Pancreas (tissue), 10 donors: ENCODE measurements around the gene KRABD2.
A peak's percentile ranks its signal among the peaks of the same experiment; 100 is the strongest.

Experiments used
- ATAC-seq, 4 donors: fragments of 200-7000 bp; cut with Tn5 transposase; one replicate each; pipeline versions ENCODE4 v1.8.0 to v1.9.1; 2020; ENCODE audit warnings: mild to moderate bottlenecking in 4 of 4, moderate library complexity in 4 of 4
- DNase-seq, 6 donors: peaks; one replicate each; pipeline ENCODE4 v3.0.0-alpha.2; 2020
- FAIRE-seq: peaks from 2 replicates; lab custom pipeline; 2012; peaks lifted over from hg19 to GRCh38; lab: Jason Lieb, UNC
- H3K27ac ChIP-seq, 4 donors: fragments of 200-600 bp; sonication (generic); 1 replicate in 3 of 4; 2 replicates in 1 of 4; pipeline versions ENCODE4 v1.5.0 to v1.8.0; 2020
- H3K27me3 ChIP-seq, 4 donors: fragments of 200-600 bp; one replicate each; pipeline ENCODE4 v1.8.0; 2021
- H3K36me3 ChIP-seq, 3 donors: fragments of 200-600 bp; sonication (generic) in 1 of 3; one replicate each; pipeline versions ENCODE4 v1.5.0 to v1.8.0; 2020 to 2021
- H3K4me1 ChIP-seq, 3 donors: fragments of 200-600 bp; one replicate each; pipeline ENCODE4 v1.8.0; 2021
- H3K4me3 ChIP-seq, 4 donors: fragments of 200-600 bp; sonication (generic) in 2 of 4; one replicate each; pipeline versions ENCODE4 v1.5.0 to v1.8.0; 2020 to 2021
- H3K9me3 ChIP-seq, 4 donors: fragments of 200-600 bp; one replicate each; pipeline ENCODE4 v1.8.0; 2021
- WGBS, 2 donors: extraction: QIAGEN DNeasy Blood & Tissue Kit; methylation state at CpG; one replicate each; pipeline ENCODE4 v1.1.7; 2013; 5-methylcytosine and 5-hydroxymethylcytosine counted together
- intact Hi-C, 3 donors: fragments of 100-400 bp; cut with DNase I; formaldehyde crosslinking; loops; one replicate each; pipeline versions ENCODE4 v1.11.1 to v1.14.2; 2022
- TF ChIP-seq, protein P1 (sequence below), 4 donors: fragments of 200-600 bp; sonication (generic) in 3 of 4; IDR thresholded peaks; one replicate each; pipeline versions ENCODE4 v1.5.0 to v1.8.0; 2021; ENCODE audit warnings: antibody characterized with exemption in 4 of 4
- donor health status: healthy with polysubstance abuse.
- donor health status: DM: no; HTN: no; CAD: no; lungs with moderate emphysema.
- donor health status: DM: no; HTN: no; CAD: no.
- donor health status: control.
- donor health status: control.
- donor health status: Bipolar disorder and iron deficiency.
- donor health status: DM: yes; HTN: yes; CAD: no.
- donor health status: DM: no; HTN: no; CAD: no.
- donor health status: DM: no; HTN: no; CAD: no.
- donor health status: DM: yes; HTN: yes; CAD: no.

KRABD2 gene

DNA sequence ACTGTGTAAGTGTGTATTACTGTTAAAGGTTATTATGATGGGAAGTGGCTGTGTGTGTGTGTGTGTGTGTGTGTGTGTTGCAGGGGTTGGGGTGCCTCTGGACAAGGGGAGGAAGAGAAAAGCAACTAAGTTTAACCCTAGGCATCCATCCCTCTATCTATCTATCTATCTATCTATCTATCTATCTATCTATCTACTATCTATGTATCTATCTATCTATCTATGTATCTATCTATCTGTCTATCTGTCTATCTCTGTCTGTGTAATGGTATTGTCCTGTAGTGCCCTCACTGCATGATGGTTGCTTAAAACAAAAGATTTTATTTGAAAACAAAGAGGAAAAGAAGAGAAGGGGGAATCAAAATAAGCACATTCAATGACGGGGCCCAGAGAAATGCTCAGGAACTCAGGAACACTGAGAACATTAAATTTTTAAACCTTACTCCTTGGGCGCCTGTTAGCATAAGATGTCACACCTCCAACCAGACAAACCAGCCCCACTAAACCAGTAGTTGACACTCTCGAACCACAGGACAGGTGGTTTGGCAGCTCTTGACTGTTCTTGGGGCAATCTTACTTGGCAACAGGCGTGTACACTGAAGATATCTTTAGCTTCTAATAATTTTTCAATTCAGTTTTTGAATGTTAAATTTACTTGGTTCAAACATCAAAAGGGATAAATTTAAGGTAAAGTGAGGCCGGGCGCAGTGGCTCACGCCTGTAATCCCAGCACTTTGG lies 11.6 kb upstream of the KRABD2 start:
- Histone ChIP-seq H3K4me1 (peaks cover 0 to 4% (median 0%) of the 10 kb centered on the region in 3 donors), H3K36me3 (no peaks in the 10 kb centered on the region), H3K9me3 (no peaks in the 10 kb centered on the region), H3K27me3 (no peaks in the 10 kb centered on the region), H3K27ac (no peak overlapping the region), H3K4me3 (no peak overlapping the region)
- intact Hi-C loops, result no loop called here
- ATAC-seq, result no peak
- no peak for FAIRE-seq
- TF ChIP-seq, protein P1, sequence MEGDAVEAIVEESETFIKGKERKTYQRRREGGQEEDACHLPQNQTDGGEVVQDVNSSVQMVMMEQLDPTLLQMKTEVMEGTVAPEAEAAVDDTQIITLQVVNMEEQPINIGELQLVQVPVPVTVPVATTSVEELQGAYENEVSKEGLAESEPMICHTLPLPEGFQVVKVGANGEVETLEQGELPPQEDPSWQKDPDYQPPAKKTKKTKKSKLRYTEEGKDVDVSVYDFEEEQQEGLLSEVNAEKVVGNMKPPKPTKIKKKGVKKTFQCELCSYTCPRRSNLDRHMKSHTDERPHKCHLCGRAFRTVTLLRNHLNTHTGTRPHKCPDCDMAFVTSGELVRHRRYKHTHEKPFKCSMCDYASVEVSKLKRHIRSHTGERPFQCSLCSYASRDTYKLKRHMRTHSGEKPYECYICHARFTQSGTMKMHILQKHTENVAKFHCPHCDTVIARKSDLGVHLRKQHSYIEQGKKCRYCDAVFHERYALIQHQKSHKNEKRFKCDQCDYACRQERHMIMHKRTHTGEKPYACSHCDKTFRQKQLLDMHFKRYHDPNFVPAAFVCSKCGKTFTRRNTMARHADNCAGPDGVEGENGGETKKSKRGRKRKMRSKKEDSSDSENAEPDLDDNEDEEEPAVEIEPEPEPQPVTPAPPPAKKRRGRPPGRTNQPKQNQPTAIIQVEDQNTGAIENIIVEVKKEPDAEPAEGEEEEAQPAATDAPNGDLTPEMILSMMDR (IDR thresholded peaks at IDR 0.05), result no peak
- no peak for DNase-seq
- 87 to 89% methylated on average over 7 of the region's 7 CpGs for WGBS, 2 donors

DNA sequence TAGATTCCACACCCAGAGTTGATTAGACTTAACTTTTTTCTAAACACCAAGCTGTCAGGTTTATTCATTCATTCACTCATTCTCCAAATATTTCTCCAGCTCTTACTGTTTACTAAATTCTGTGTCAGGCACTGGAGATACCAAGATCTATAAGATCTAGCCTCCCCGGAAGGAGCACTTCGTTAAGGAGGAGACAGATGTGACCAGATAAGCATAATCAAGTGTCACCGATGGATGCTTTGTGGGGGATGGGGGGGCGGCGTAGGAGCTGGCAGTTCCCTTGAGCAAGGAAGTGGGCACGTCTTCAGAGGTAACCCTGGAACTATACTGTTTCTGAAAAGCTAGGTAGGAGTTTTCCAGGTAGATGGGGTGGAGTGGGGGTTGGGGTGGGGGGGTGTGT lies 10.3 kb upstream of the KRABD2 start:
- no peak overlapping the region for H3K4me3 ChIP-seq
- 73 to 75% methylated on average over 6 of the region's 6 CpGs for WGBS, 2 donors
- H3K9me3 ChIP-seq, result no peaks in the 10 kb centered on the region
- H3K27ac ChIP-seq, result no peak overlapping the region
- H3K27me3 ChIP-seq, result no peaks in the 10 kb centered on the region
- TF ChIP-seq, protein P1 (IDR thresholded peaks at IDR 0.05), result no peak
- peaks cover 5 to 6% (median 6%) of the 10 kb centered on the region in 3 donors for H3K4me1 ChIP-seq
- no peak for FAIRE-seq
- intact Hi-C loops, result no loop called here
- peaks cover 0 to under 1% (median 0%) of the 10 kb centered on the region in 3 donors for H3K36me3 ChIP-seq
- ATAC-seq, result no peak
- DNase-seq, result no peak

DNA sequence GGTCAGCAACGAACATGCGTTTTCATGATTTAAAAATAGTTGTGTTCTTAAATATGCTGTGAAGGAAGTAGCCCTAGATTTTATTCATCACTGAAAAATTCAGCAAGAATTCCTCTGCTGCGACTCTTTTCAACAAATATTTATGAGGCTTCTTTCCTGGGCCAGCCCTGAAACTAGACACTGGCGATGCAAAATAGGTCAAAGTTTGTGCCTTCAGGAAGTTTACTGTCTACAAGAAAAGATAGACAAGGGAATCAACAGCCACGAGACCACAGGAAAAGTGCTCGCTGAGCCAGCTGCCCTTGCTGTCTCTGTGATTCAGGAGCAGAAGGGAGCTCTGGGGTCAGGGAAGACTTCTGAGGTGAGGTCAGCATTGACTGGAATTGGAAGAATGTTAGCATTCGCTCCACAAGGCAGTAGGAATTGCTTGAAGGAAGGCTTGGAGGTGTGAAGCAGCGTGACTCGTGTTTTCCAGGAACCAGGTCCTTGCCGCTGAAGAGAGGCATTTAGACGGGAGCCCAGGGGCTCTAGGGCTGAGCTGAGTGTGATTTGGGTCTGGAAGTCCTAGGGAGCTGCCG lies 8.4 kb upstream of the KRABD2 start:
- Histone ChIP-seq H3K4me1 (peaks cover 22 to 26% (median 24%) of the 10 kb centered on the region in 3 donors), H3K27ac (no peak overlapping the region), H3K9me3 (no peaks in the 10 kb centered on the region), H3K27me3 (no peaks in the 10 kb centered on the region), H3K4me3 (no peak overlapping the region), H3K36me3 (peaks cover 0 to 18% (median 11%) of the 10 kb centered on the region in 3 donors)
- no peak for DNase-seq
- intact Hi-C loops, result no loop called here
- FAIRE-seq, result no peak
- TF ChIP-seq, protein P1 (IDR thresholded peaks at IDR 0.05), result no peak
- 81 to 90% methylated on average over 12 of the region's 12 CpGs for WGBS, 2 donors
- no peak for ATAC-seq

DNA sequence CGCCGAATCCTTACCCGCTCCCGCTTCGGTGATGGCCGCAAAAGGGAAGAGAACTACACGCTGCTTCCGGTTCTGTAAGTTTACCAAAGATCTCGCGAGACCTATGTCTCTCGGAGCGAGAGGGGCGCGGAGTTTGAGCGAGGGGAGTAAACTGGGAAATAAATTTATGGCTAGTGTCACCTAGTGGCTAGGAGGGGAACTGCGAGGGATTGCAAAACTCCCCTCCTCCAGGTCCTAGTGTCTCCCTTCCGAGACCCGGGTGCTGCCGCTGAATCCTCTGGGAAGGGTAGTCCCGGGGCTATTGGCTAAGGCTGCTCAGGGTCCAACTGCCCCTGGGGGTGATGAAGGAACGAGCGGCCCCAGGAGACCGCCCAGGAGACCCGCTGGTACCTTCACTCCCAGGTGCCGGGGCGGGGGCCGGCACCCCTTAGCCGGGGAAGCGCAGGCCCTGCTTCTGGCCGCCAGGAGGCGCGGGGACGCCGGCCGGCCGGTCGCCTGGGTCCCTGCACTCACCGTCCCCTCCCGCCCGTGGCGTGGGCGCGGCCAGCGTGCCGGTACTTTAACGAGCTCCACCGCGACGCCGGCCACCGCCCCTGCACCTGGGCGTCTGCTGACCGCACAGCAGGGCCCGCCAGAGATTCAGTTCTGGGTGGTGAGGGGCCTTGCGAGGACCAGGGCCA lies 6.8 kb upstream of the KRABD2 start, which contains the start of gene RPL26:
TSS of gene RPL26 (minus strand) at position 51 of the 680 bp plus-strand sequence. CDS start 883 bp downstream, outside the sequence.
- ATAC-seq (peak; percentile 91 to 96 (median 92)), FAIRE-seq (peak; percentile 75), DNase-seq (peak; percentile 93 to 97 (median 96))
- H3K4me3 ChIP-seq, result peak within 1 kb of the TSS; percentile 59 to 87 (median 78)
- intact Hi-C loops, result no loop called here
- H3K9me3 ChIP-seq, result no peaks in the 10 kb centered on the region
- 0% methylated on average over 38 to 55 of the region's 55 CpGs for WGBS, 2 donors
- H3K36me3 ChIP-seq, result peaks cover 0 to 34% (median 20%) of the 10 kb centered on the region in 3 donors
- TF ChIP-seq, protein P1 (IDR thresholded peaks at IDR 0.05), result peak; percentile 97 to 100 (median 99)
- H3K27ac ChIP-seq, result peak within 1 kb of the TSS; percentile 63 to 83 (median 78)
- H3K4me1 ChIP-seq, result peaks cover 27 to 35% (median 29%) of the 10 kb centered on the region in 3 donors
- no peaks in the 10 kb centered on the region for H3K27me3 ChIP-seq
